GM12878 (cell line): Measurements from ENCODE around the gene PJA2. TPM values are rescaled to one million over a fixed set of nuclear protein-coding genes. Genes with fewer than 3 reads are reported as not detected.

ENCODE experiments used
- ATAC-seq: fragments of 200-7000 bp; cut with Tn5 transposase; 3 replicates; pipeline ENCODE4 v1.9.1; 2020; ENCODE audit warnings: mild to moderate bottlenecking, moderate library complexity
- BruUV-seq: library from RNA; stranded (reverse); fragments of 400-500 nt; replicated peaks from 2 replicates; lab custom pipeline; 2021; lab: Mats Ljungman, UMichigan
- CTCF ChIA-PET: fragments of 300-600 bp; sonication (Branson Sonifier 250); formaldehyde crosslinking; extraction: SDS; loops from one replicate; lab custom pipeline; 2021; ENCODE audit warnings: inconsistent platforms; lab: Yijun Ruan, JAX
- POLR2A ChIA-PET: fragments of 350-600 bp; formaldehyde crosslinking; extraction: SDS; loops from one replicate; lab custom pipeline; 2021; ENCODE audit warnings: inconsistent platforms; lab: Charles Lee
- RAD21 ChIA-PET: fragments of 300-600 bp; sonication (Branson Sonifier 250); formaldehyde crosslinking; loops from one replicate; lab custom pipeline; 2023; ENCODE audit warnings: antibody characterized with exemption; ENCODE audit not compliant: unreplicated experiment; lab: Charles Lee
- SMC1A ChIA-PET: fragments of 300-600 bp; sonication (Branson Sonifier 250); formaldehyde crosslinking; loops from one replicate; lab custom pipeline; 2023; ENCODE audit not compliant: unreplicated experiment, uncharacterized antibody; lab: Charles Lee
- DNase-seq: peaks from one replicate; pipeline ENCODE4 v3.0.0-alpha.2; 2011; ENCODE audit warnings: low read depth, low spot score
- FAIRE-seq: peaks from 3 replicates; lab custom pipeline; 2011; peaks lifted over from hg19 to GRCh38; lab: Jason Lieb, UNC
- H2AFZ ChIP-seq: 2 replicates; pipeline ENCODE4 v1.6.0; 2011; ENCODE audit warnings: low read depth, low read length, control low read depth; ENCODE audit not compliant: control insufficient read depth
- H3K27ac ChIP-seq: 2 replicates; pipeline ENCODE4 v1.5.1; 2011; ENCODE audit warnings: control low read depth; ENCODE audit not compliant: control insufficient read depth, insufficient read depth
- H3K27me3 ChIP-seq, 2 experiments: replicated peaks in 1 of 2; 2 replicates each; pipeline versions ENCODE4 v1.6.0 to v1.6.1; 2011; ENCODE audit warnings: low read length in 1 of 2; ENCODE audit not compliant: control insufficient read depth in 2 of 2, insufficient read depth in 2 of 2
- H3K36me3 ChIP-seq, 2 experiments: 2 replicates each; pipeline ENCODE4 v1.5.1; 2011; ENCODE audit warnings: low read length in 1 of 2; ENCODE audit not compliant: control insufficient read depth in 2 of 2, insufficient read depth in 2 of 2
- H3K4me1 ChIP-seq: 2 replicates; pipeline ENCODE4 v1.6.1; 2011; ENCODE audit warnings: mild to moderate bottlenecking, low read length, moderate library complexity, mixed read lengths; ENCODE audit not compliant: control insufficient read depth, insufficient read depth
- H3K4me2 ChIP-seq: 2 replicates; pipeline ENCODE4 v1.6.0; 2011; ENCODE audit warnings: control low read depth; ENCODE audit not compliant: control insufficient read depth, insufficient read depth
- H3K4me3 ChIP-seq: fragments of 200-600 bp; sonication (generic); 2 replicates; pipeline ENCODE4 v1.5.1; 2016
- H3K79me2 ChIP-seq: 2 replicates; pipeline ENCODE4 v1.6.0; 2011; ENCODE audit warnings: low read length; ENCODE audit not compliant: control insufficient read depth, insufficient read depth
- H3K9ac ChIP-seq: 2 replicates; pipeline ENCODE4 v1.8.0; 2011; ENCODE audit warnings: low read length, control low read depth, mixed read lengths; ENCODE audit not compliant: control insufficient read depth, insufficient read depth
- H3K9me3 ChIP-seq: replicated peaks from 3 replicates; pipeline ENCODE4 v1.5.1; 2011; ENCODE audit warnings: mild to moderate bottlenecking, low read length; ENCODE audit not compliant: control insufficient read depth, insufficient read depth
- H4K20me1 ChIP-seq: 2 replicates; pipeline ENCODE4 v1.6.0; 2011; ENCODE audit not compliant: control insufficient read depth, insufficient read depth
- EP300 ChIP-seq, 2 experiments: fragments of 150-350 bp in 1 of 2; IDR thresholded peaks; 2 replicates each; pipeline ENCODE4 v1.6.1; 2011 to 2012; ENCODE audit warnings: low read depth in 2 of 2, low read length in 2 of 2, borderline replicate concordance in 1 of 2, improper control_type of control experiment in 1 of 2, inconsistent platforms in 1 of 2; ENCODE audit not compliant: control insufficient read depth in 1 of 2
- HCFC1 ChIP-seq: fragments of 150-350 bp; IDR thresholded peaks from 2 replicates; pipeline ENCODE4 v1.6.1; 2014; ENCODE audit warnings: low read length
- HDAC6 ChIP-seq: fragments of 200-600 bp; sonication (generic); IDR thresholded peaks from one replicate; pipeline ENCODE4 v1.8.0; 2017; ENCODE audit warnings: antibody characterized with exemption; ENCODE audit not compliant: unreplicated experiment
- IKZF2 ChIP-seq, 2 experiments: fragments of 450-650 bp; IDR thresholded peaks; 2 replicates each; pipeline ENCODE4 v1.6.1; 2017; ENCODE audit warnings: mild to moderate bottlenecking in 2 of 2, moderate library complexity in 2 of 2
- MXI1 ChIP-seq: fragments of 150-350 bp; IDR thresholded peaks from 2 replicates; pipeline ENCODE4 v1.6.1; 2011; ENCODE audit warnings: low read depth, mild to moderate bottlenecking, inconsistent platforms, low read length, improper control_type of control experiment
- NFYA ChIP-seq: IDR thresholded peaks from 2 replicates; pipeline ENCODE4 v1.6.1; 2011; ENCODE audit warnings: low read depth, mild to moderate bottlenecking, low read length, improper control_type of control experiment, borderline replicate concordance
- PBX3 ChIP-seq: IDR thresholded peaks from 2 replicates; pipeline ENCODE4 v1.6.1; 2011; ENCODE audit warnings: mild to moderate bottlenecking, low read depth, low read length, moderate library complexity; ENCODE audit not compliant: insufficient replicate concordance
- POU2F2 ChIP-seq: IDR thresholded peaks from 3 replicates; pipeline ENCODE4 v1.6.1; 2011; ENCODE audit warnings: low read depth, mild to moderate bottlenecking, low read length, borderline replicate concordance
- RCOR1 ChIP-seq: conservative IDR thresholded peaks from 2 replicates; pipeline ENCODE4 v1.6.1; 2012; ENCODE audit warnings: low read depth, low read length, improper control_type of control experiment
- RUNX3 ChIP-seq: IDR thresholded peaks from 2 replicates; pipeline ENCODE4 v1.6.1; 2012; ENCODE audit warnings: low read length, inconsistent platforms
- SIN3A ChIP-seq: IDR thresholded peaks from 2 replicates; pipeline ENCODE4 v1.6.1; 2012; ENCODE audit warnings: low read depth, low read length, improper control_type of control experiment
- SMAD5 ChIP-seq: IDR thresholded peaks from 2 replicates; pipeline ENCODE4 v1.6.1; 2016; ENCODE audit warnings: antibody characterized with exemption, low read depth
- SMC3 ChIP-seq: IDR thresholded peaks from 2 replicates; pipeline ENCODE4 v1.6.1; 2011; ENCODE audit warnings: low read length, improper control_type of control experiment, borderline replicate concordance
- SREBF2 ChIP-seq: IDR thresholded peaks from 2 replicates; pipeline ENCODE4 v1.6.1; 2012; ENCODE audit warnings: mild to moderate bottlenecking, low read length
- SUPT20H ChIP-seq: IDR thresholded peaks from 2 replicates; pipeline ENCODE4 v1.6.1; 2011; ENCODE audit warnings: low read depth, mild to moderate bottlenecking, low read length, moderate library complexity, borderline replicate concordance; ENCODE audit not compliant: control insufficient read depth
- TAF1 ChIP-seq: IDR thresholded peaks from 2 replicates; pipeline ENCODE4 v1.6.1; 2011; ENCODE audit warnings: mild to moderate bottlenecking, low read depth, low read length, borderline replicate concordance
- USF2 ChIP-seq: IDR thresholded peaks from 2 replicates; pipeline ENCODE4 v1.6.1; 2011; ENCODE audit warnings: low read depth, low read length, improper control_type of control experiment, borderline replicate concordance
- ZBED1 ChIP-seq: IDR thresholded peaks from 2 replicates; pipeline ENCODE4 v1.6.1; 2016; ENCODE audit warnings: borderline replicate concordance
- WGBS: methylation state at CpG from one replicate; pipeline ENCODE4 v1.1.6; 2016; ENCODE audit warnings: low lambda C conversion rate; ENCODE audit not compliant: insufficient replicate concordance, insufficient coverage; ENCODE audit errors: missing lambda C conversion rate; 5-methylcytosine and 5-hydroxymethylcytosine counted together
- in situ Hi-C: fragments of 300-500 bp; cut with MboI; formaldehyde crosslinking; loops from 9 replicates; pipeline ENCODE4 v1.14.3; 2018; ENCODE audit warnings: mixed read lengths
- intact Hi-C: fragments of 100-400 bp; cut with micrococcal nuclease; formaldehyde crosslinking; loops from one replicate; pipeline ENCODE4 v1.14.2; 2022; ENCODE audit not compliant: unreplicated experiment
- polyA plus RNA-seq, 11 experiments: library from polyadenylated mRNA; depleted of rRNA in 4 of 11; unstranded in 6 of 11; stranded (reverse) in 5 of 11; fragments of >200 nt; fragmentation: Nextera tagmentation in 4 of 11; fragmentation: Illumina TruSeq in 1 of 11; extraction: Ambion mirVana in 4 of 11; extraction: Trizol in 1 of 11; gene quantifications; 1 replicate in 1 of 11; 2 replicates in 10 of 11; pipeline versions ENCODE4 v1.2.1 to v1.2.3, GENCODE V29; 2011 to 2016; ENCODE audit warnings: inconsistent platforms in 2 of 11, missing spikeins in 2 of 11, low read depth in 1 of 11
- total RNA-seq, 4 experiments: library from RNA; depleted of rRNA in 3 of 4; stranded (reverse); fragments of >200 nt in 3 of 4; fragmentation: Illumina TruSeq in 1 of 4; extraction: Trizol in 1 of 4; gene quantifications; 2 replicates each; pipeline versions ENCODE4 v1.2.1 to v1.2.3, GENCODE V29; 2013 to 2021
- TF ChIP-seq, protein P1 (sequence below): fragments of 450-650 bp; IDR thresholded peaks from 2 replicates; pipeline ENCODE4 v1.6.1; 2016; ENCODE audit warnings: mild to moderate bottlenecking
- TF ChIP-seq, protein P2 (sequence below): fragments of 450-650 bp; IDR thresholded peaks from 2 replicates; pipeline ENCODE4 v1.6.1; 2018; ENCODE audit warnings: borderline replicate concordance, mild to moderate bottlenecking; ENCODE audit not compliant: partially characterized antibody

PJA2 gene
- total and polyA plus RNA-seq, 10 of the 15 experiments (the other 5 are each of a cell fraction or from before 2014, with no cell fraction given), result 27.8 to 93.4 (median 47.8) TPM

- POLR2A ChIA-PET, result no interaction called here
- 86% methylated on average over 4 of the region's 4 CpGs for WGBS
- CTCF ChIA-PET, result no interaction called here
- Histone ChIP-seq H3K4me3 (no peak overlapping the region), H3K79me2 (no peaks in the 10 kb centered on the region), H3K9ac (no peak overlapping the region), H4K20me1 (no peaks in the 10 kb centered on the region), H3K9me3 (no peaks in the 10 kb centered on the region), H2AFZ (no peak overlapping the region), H3K27ac (no peak overlapping the region), H3K27me3 (no peaks in the 10 kb centered on the region), H3K4me2 (no peak overlapping the region), H3K4me1 (no peaks in the 10 kb centered on the region), H3K36me3 (no peaks in the 10 kb centered on the region)
- no peak for ATAC-seq
- in situ Hi-C loops (no loop called here), intact Hi-C loops (no loop called here)
- TF ChIP-seq IKZF2 (IDR thresholded peaks at IDR 0.05) (no peak), HCFC1 (no peak), RUNX3 (no peak), MXI1 (no peak), SIN3A (no peak), PBX3 (no peak), SREBF2 (no peak), HDAC6 (no peak), TAF1 (no peak), POU2F2 (no peak), USF2 (no peak), SMAD5 (no peak), ZBED1 (no peak), RCOR1 (no peak), SUPT20H (no peak), EP300 (IDR thresholded peaks at IDR 0.05; ENCODE audit: borderline replicate concordance in 1 of 2, control insufficient read depth in 1 of 2, low read depth in 2 of 2, low read length in 2 of 2) (no peak), NFYA (no peak), SMC3 (no peak)
- TF ChIP-seq, protein P1, sequence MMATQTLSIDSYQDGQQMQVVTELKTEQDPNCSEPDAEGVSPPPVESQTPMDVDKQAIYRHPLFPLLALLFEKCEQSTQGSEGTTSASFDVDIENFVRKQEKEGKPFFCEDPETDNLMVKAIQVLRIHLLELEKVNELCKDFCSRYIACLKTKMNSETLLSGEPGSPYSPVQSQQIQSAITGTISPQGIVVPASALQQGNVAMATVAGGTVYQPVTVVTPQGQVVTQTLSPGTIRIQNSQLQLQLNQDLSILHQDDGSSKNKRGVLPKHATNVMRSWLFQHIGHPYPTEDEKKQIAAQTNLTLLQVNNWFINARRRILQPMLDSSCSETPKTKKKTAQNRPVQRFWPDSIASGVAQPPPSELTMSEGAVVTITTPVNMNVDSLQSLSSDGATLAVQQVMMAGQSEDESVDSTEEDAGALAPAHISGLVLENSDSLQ, result no peak
- TF ChIP-seq, protein P2, sequence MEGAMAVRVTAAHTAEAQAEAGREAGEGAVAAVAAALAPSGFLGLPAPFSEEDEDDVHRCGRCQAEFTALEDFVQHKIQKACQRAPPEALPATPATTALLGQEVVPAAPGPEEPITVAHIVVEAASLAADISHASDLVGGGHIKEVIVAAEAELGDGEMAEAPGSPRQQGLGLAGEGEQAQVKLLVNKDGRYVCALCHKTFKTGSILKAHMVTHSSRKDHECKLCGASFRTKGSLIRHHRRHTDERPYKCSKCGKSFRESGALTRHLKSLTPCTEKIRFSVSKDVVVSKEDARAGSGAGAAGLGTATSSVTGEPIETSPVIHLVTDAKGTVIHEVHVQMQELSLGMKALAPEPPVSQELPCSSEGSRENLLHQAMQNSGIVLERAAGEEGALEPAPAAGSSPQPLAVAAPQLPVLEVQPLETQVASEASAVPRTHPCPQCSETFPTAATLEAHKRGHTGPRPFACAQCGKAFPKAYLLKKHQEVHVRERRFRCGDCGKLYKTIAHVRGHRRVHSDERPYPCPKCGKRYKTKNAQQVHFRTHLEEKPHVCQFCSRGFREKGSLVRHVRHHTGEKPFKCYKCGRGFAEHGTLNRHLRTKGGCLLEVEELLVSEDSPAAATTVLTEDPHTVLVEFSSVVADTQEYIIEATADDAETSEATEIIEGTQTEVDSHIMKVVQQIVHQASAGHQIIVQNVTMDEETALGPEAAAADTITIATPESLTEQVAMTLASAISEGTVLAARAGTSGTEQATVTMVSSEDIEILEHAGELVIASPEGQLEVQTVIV, result no peak
- BruUV-seq, result no TSS peak
- RAD21 ChIA-PET, result no interaction called here
- SMC1A ChIA-PET, result no interaction called here
- FAIRE-seq, result no peak
- DNase-seq, result no peak
Observed at GRCh38 chr5:109448838-109449237, 39.1 kb upstream of the PJA2 start.
